Tibial nerve (tissue), 4 donors: ENCODE data around the gene B4GALT5.

Experiments used
- EP300 ChIP-seq, 2 donors: sonication (generic); formaldehyde crosslinking; IDR thresholded peaks; one replicate each; pipeline ENCODE4 v1.6.1; 2017; ENCODE audit warnings: antibody characterized with exemption in 2 of 2, mild to moderate bottlenecking in 1 of 2
- POLR2A ChIP-seq, 2 donors: fragments of 450-650 bp; IDR thresholded peaks; one replicate each; pipeline ENCODE4 v1.6.1; 2017; ENCODE audit warnings: antibody characterized with exemption in 2 of 2, mild to moderate bottlenecking in 2 of 2, moderate library complexity in 2 of 2
- TF ChIP-seq, protein P1 (sequence below), 5 experiments: fragments of 200-600 bp in 3 of 5; fragments of 450-650 bp in 2 of 5; sonication (generic) in 3 of 5; IDR thresholded peaks; one replicate each; pipeline ENCODE4 v1.5.1; 2016 to 2019; ENCODE audit warnings: antibody characterized with exemption in 5 of 5, mild to moderate bottlenecking in 3 of 5, moderate library complexity in 2 of 5

- TF ChIP-seq, protein P1, sequence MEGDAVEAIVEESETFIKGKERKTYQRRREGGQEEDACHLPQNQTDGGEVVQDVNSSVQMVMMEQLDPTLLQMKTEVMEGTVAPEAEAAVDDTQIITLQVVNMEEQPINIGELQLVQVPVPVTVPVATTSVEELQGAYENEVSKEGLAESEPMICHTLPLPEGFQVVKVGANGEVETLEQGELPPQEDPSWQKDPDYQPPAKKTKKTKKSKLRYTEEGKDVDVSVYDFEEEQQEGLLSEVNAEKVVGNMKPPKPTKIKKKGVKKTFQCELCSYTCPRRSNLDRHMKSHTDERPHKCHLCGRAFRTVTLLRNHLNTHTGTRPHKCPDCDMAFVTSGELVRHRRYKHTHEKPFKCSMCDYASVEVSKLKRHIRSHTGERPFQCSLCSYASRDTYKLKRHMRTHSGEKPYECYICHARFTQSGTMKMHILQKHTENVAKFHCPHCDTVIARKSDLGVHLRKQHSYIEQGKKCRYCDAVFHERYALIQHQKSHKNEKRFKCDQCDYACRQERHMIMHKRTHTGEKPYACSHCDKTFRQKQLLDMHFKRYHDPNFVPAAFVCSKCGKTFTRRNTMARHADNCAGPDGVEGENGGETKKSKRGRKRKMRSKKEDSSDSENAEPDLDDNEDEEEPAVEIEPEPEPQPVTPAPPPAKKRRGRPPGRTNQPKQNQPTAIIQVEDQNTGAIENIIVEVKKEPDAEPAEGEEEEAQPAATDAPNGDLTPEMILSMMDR (IDR thresholded peaks at IDR 0.05): no peak
- TF ChIP-seq POLR2A (IDR thresholded peaks at IDR 0.05) (no peak), EP300 (IDR thresholded peaks at IDR 0.05) (no peak)
Observed at GRCh38 chr20:49706630-49707091, 7.0 kb downstream of the B4GALT5 start.
